ENCODE data around the gene NLRP4. TPM values are rescaled to one million over a fixed set of nuclear protein-coding genes. Genes with fewer than 3 reads are reported as not detected.

The NLRP4 gene
- total and polyA plus RNA-seq, 2 of the 8 experiments (the other 6 are each of a cell fraction or from before 2014, with no cell fraction given) = not detected

DNA sequence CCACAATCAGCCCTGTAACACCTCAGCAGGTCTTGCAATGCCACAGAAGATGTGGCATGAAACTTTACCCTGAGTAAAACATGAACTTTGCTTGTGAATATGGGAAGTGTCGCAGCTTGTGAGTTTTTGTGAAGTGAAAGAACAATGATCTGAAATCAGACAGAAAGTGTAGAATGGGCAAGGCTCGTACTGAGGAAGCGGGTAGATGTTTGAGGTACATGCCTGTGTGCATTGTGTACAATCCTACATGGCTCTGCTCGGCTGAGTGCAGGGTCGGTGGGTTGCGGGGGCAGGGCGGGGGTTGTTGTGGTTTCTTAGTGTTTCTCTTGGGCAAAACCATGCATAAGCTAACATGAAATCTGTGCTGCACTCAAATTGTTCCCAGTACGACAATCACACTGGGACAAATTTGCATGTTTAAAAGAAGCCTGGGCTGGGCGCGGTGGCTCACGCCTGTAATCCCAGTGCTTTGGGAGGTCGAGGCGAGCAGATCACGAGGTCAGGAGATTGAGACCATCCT, 94.7 kb downstream of the NLRP4 start:
- H4K5ac ChIP-seq (ENCODE audit: insufficient read length, low read depth, low read length) = no peak overlapping the region
- H2AFZ ChIP-seq (ENCODE audit: low read length) = no peak overlapping the region
- no peak overlapping the region for H3K4ac ChIP-seq (replicated peaks; ENCODE audit: insufficient read length, low read depth, low read length)
- WGBS, 2 experiments (ENCODE audit: extremely low coverage in 1 of 2, insufficient coverage in 1 of 2, insufficient read length in 1 of 2, insufficient replicate concordance in 2 of 2, low coverage in 1 of 2, low lambda C conversion rate in 2 of 2, missing lambda C conversion rate in 1 of 2) = 40% methylated on average over 11 of the region's 14 CpGs; no CpG with 5 or more reads in 1 of the 2 experiments
- no peak overlapping the region for H2BK12ac ChIP-seq (ENCODE audit: low read depth, low read length)
- H3K79me1 ChIP-seq (ENCODE audit: low read depth, low read length) = no peaks in the 10 kb centered on the region
- H3K4me3 ChIP-seq (ENCODE audit: extremely low read depth in 1 of 4, insufficient read depth in 2 of 4, low read depth in 3 of 4, low read length in 4 of 4) = no peak overlapping the region
- peaks cover 56 to 75% of the 10 kb centered on the region in 2 experiments for H3K9me3 ChIP-seq (ENCODE audit: insufficient read depth in 2 of 2, low read depth in 1 of 2, low read length in 1 of 2)
- H3K27ac ChIP-seq (ENCODE audit: low read depth, low read length) = no peak overlapping the region
- H4K20me1 ChIP-seq (replicated peaks in 1 of 2; ENCODE audit: control insufficient read depth in 1 of 2, insufficient read depth in 2 of 2, low read length in 2 of 2) = no peaks in the 10 kb centered on the region
- H2BK5ac ChIP-seq (ENCODE audit: low read depth, low read length) = no peak overlapping the region
- no peak overlapping the region for H4K91ac ChIP-seq (replicated peaks; ENCODE audit: insufficient read length, low read length)
- H3K79me2 ChIP-seq (ENCODE audit: control insufficient read depth in 1 of 2, insufficient read depth in 2 of 2, low read length in 2 of 2) = no peaks in the 10 kb centered on the region
- H2BK20ac ChIP-seq (ENCODE audit: low read length) = no peak overlapping the region
- CTCF ChIA-PET (ENCODE audit: partially characterized antibody) = interaction anchor here (0.6 kb wide), 1 partner anchor 98 kb away, joined by 3 read pairs; no protein-coding TSS in a partner anchor
- no peak overlapping the region for H2AK5ac ChIP-seq (ENCODE audit: low read depth, low read length)
- H3K27me3 ChIP-seq (replicated peaks in 1 of 4; ENCODE audit: control insufficient read depth in 3 of 4, extremely low read depth in 1 of 4, insufficient read depth in 3 of 4, low read length in 3 of 4) = no peaks in the 10 kb centered on the region; a peak in 1 of 7 replicates
- POLR2A ChIA-PET (ENCODE audit: partially characterized antibody) = no interaction called here
- no peak for FAIRE-seq
- H3K4me1 ChIP-seq (replicated peaks in 1 of 4; ENCODE audit: control insufficient read depth in 3 of 4, insufficient read depth in 4 of 4, low read length in 3 of 4) = no peaks in the 10 kb centered on the region
- H3K23ac ChIP-seq (ENCODE audit: insufficient read length) = no peak overlapping the region
- H3K14ac ChIP-seq (ENCODE audit: insufficient read length) = no peak overlapping the region
- no peak overlapping the region for H4K8ac ChIP-seq (ENCODE audit: extremely low read depth, insufficient read depth, low read length)
- H3K36me3 ChIP-seq (ENCODE audit: control insufficient read depth in 2 of 4, insufficient read depth in 4 of 4, low read length in 3 of 4) = peaks cover 0 to 3% (median 0%) of the 10 kb centered on the region in 4 experiments; a peak in 1 of 8 replicates
- H3K23me2 ChIP-seq (ENCODE audit: low read depth, low read length) = no peaks in the 10 kb centered on the region
- no peak overlapping the region for H3K18ac ChIP-seq (ENCODE audit: extremely low read depth, low read length)
- DNase-seq (ENCODE audit: low read depth in 1 of 2, low spot score in 2 of 2) = no peak
- no peak overlapping the region for H3K56ac ChIP-seq (replicated peaks; ENCODE audit: insufficient read length, low read depth, low read length)
- H2BK120ac ChIP-seq (replicated peaks; ENCODE audit: low read depth, low read length) = no peak overlapping the region
- no peak overlapping the region for H3K4me2 ChIP-seq (ENCODE audit: insufficient read depth in 1 of 2, low read depth in 2 of 2, low read length in 2 of 2)
- no peak overlapping the region for H2BK15ac ChIP-seq (ENCODE audit: low read length)
- H3K9ac ChIP-seq (replicated peaks in 1 of 4; ENCODE audit: extremely low read depth in 1 of 4, low read depth in 3 of 4, low read length in 3 of 4) = no peak overlapping the region
- no peak for TF ChIP-seq PHF8 (conservative IDR thresholded peaks at IDR 0.05; ENCODE audit: low read depth, low read length)
- no peak for TF ChIP-seq EP300 (IDR thresholded peaks at IDR 0.05; ENCODE audit: borderline replicate concordance in 1 of 2, low read depth in 2 of 2, low read length in 2 of 2)
- no peak for TF ChIP-seq FOSL1 (IDR thresholded peaks at IDR 0.05; ENCODE audit: insufficient read depth, low read depth, low read length)
- TF ChIP-seq RNF2 (IDR thresholded peaks at IDR 0.05; ENCODE audit: borderline replicate concordance, low read depth, low read length, missing control alignments, poor library complexity, severe bottlenecking) = no peak
- no peak for TF ChIP-seq KDM1A (IDR thresholded peaks at IDR 0.05; ENCODE audit: borderline replicate concordance, low read length)
- no peak for TF ChIP-seq KDM4A (IDR thresholded peaks at IDR 0.05; ENCODE audit: low read depth, low read length, severe bottlenecking)
- TF ChIP-seq SIN3A (conservative IDR thresholded peaks at IDR 0.05 in 1 of 2, IDR thresholded peaks at IDR 0.05 in 1 of 2; ENCODE audit: low read depth in 1 of 2, low read length in 2 of 2) = no peak
- no peak for TF ChIP-seq CHD2 (IDR thresholded peaks at IDR 0.05; ENCODE audit: low read length)
- TF ChIP-seq HDAC6 (IDR thresholded peaks at IDR 0.05; ENCODE audit: low read depth, low read length) = no peak
- no peak for TF ChIP-seq TBP (IDR thresholded peaks at IDR 0.05; ENCODE audit: low read depth, low read length)
- TF ChIP-seq SRF (IDR thresholded peaks at IDR 0.05; ENCODE audit: low read depth, low read length) = no peak
- TF ChIP-seq CHD1 (IDR thresholded peaks at IDR 0.05; ENCODE audit: low read depth, low read length) = no peak
- no peak for TF ChIP-seq NANOG (IDR thresholded peaks at IDR 0.05; ENCODE audit: insufficient read depth, low read depth, low read length, poor library complexity, severe bottlenecking)

Data from H1 (cell line).